ENCODE measurements around the gene AMH.

AMH gene

DNA sequence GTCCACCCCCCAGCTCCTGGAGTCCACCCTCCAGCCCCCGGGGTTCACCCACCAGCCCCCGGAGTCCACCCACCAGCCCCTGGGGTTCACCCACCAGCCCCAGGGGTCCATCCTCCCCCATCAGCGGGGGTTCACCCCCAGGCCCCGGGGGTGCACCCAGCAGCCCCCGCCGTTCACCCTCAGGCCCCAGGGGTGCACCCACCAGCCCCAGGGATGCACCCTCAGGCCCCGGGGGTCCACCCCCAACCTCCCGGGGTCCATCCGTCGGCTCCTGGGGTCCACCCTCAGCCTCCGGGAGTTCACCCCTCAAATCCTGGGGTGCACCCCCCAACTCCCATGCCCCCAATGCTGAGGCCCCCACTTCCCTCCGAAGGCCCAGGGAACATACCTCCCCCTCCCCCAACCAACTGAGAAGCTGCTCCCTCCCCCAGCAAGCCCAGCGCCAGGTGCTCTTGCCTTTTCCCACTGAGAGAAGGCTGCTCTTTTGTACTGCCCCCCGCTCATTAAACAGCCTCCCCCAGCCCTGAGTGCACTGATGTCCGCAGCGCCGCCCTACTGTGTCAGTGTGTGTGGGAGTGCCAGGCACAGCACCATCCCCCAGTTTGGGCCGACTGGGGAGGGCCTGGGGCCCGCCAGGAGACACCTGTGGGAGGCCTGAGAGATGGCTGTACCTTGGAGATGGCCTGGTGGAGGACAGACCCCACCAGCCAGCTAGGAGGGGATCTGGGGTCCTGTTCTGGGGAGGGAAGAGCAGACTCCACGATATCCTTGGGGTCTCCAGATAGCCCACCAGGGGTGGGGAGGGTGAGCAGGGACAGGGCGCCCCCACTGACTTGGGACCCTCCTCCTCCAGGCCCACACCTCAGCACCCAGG is 750 bp upstream of the AMH start:
- DNase-seq (ENCODE audit: low read depth in 1 of 2, low spot score in 1 of 2) = no peak

DNA sequence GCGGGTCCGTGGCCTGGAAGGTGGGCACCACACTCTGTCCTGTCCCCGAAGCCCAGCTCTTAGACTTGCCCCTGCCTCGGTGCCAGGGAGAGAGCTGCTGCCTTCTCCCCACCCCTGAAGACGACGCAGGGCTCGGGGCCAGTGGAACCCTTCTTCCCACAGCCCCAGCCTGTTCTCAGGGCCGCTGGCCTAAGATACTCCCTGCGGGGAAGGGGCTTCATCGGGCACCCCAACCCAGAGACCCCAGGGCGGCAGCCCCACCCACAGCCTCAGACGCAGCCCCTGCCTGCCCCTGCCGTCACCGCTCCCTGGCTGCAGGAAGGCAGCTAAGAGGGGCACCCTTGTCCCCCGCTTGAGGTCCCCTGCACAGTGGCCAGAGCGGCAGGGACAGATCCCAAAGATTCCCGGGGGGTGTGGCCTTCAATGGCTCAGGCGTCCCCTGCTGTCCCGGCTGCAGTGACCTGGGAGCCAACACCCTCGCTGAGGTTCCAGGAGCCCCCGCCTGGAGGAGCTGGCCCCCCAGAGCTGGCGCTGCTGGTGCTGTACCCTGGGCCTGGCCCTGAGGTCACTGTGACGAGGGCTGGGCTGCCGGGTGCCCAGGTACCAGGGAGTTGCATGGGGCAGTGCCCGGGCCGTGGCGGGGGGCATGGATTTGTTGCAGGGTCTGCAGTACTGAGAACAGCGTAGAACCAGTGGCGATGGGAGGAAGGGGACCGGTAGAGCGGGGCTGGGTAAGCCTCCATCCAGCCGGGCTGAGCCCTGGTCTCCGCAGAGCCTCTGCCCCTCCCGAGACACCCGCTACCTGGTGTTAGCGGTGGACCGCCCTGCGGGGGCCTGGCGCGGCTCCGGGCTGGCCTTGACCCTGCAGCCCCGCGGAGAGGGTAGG is 1.0 kb downstream of the AMH start:
- no peak for DNase-seq (ENCODE audit: low read depth in 1 of 2, low spot score in 1 of 2)

DNA sequence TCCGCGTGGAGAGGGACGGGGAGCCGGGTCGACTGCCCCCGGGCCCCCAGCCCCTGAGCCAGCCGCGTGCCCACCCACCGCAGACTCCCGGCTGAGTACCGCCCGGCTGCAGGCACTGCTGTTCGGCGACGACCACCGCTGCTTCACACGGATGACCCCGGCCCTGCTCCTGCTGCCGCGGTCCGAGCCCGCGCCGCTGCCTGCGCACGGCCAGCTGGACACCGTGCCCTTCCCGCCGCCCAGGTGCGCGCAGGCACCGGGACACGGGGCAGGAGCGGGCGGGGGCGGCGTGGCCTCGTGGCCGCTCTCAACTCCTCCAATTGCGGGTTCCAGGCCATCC is 1.6 kb downstream of the AMH start:
- no peak for DNase-seq (ENCODE audit: low read depth in 1 of 2, low spot score in 1 of 2)

DNA sequence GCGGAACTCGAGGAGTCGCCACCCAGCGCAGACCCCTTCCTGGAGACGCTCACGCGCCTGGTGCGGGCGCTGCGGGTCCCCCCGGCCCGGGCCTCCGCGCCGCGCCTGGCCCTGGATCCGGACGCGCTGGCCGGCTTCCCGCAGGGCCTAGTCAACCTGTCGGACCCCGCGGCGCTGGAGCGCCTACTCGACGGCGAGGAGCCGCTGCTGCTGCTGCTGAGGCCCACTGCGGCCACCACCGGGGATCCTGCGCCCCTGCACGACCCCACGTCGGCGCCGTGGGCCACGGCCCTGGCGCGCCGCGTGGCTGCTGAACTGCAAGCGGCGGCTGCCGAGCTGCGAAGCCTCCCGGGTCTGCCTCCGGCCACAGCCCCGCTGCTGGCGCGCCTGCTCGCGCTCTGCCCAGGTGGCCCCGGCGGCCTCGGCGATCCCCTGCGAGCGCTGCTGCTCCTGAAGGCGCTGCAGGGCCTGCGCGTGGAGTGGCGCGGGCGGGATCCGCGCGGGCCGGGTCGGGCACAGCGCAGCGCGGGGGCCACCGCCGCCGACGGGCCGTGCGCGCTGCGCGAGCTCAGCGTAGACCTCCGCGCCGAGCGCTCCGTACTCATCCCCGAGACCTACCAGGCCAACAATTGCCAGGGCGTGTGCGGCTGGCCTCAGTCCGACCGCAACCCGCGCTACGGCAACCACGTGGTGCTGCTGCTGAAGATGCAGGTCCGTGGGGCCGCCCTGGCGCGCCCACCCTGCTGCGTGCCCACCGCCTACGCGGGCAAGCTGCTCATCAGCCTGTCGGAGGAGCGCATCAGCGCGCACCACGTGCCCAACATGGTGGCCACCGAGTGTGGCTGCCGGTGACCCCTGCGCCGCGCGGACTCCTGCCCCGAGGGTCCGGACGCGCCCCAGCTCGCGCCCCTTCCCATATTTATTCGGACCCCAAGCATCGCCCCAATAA is 2.3 kb downstream of the AMH start:
- no peak for DNase-seq (ENCODE audit: low read depth in 1 of 2, low spot score in 1 of 2)

DNA sequence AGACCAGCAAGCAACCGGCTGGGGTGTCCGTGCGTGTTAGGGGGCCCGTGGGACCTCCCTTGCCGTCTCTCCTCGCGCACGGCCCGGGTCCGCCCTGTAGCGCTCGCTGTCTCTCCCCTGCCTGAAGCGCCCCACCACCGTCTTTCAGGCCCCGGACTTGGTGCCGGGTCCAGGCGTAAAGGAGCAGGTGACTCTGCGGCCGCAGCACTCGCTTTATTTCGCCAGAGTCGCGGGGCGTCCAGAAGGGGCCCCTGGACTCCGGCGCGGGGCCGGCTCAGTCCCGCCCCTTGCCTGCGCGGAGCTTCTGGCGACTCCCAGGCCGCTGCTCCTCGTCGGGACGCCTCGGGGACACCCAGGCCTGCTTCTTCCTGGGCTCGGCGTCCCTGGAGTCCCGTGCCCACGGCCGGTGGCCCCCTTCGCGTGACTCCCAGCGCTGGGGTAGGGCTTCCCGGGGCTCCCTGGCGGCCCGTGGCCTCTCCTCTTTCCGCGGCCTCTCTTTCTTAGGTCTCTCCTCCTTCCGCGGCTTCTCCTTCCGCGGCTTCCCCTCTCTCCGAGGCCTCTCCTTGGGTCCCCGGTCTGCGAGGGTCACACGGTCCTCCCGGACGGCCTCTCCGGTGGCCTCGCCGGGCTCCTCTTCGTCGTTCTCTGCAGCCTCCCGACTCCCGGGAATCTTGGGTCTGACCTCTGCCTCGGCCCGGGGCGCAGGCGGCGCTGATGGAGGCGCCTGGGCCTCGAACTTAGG is 3.1 kb downstream of the AMH start:
- no peak for DNase-seq (ENCODE audit: low read depth in 1 of 2, low spot score in 1 of 2)

DNA sequence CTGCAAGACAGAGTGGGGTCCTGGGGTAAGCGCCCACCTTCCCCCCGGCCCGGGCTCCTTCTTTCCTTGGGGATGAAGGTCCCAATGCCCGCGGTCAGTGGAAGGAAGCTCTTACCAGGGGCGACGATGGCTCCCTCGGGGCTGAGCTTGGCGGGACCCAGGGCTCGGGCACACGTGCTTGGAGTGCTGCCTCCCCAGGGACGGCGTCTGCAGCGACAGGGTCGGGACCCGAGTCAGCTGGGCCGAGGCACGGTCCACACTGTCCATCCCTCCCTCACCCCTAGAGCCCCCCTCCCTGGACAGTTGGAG is 3.6 kb downstream of the AMH start:
- DNase-seq (ENCODE audit: low read depth in 1 of 2, low spot score in 1 of 2) = no peak

DNA sequence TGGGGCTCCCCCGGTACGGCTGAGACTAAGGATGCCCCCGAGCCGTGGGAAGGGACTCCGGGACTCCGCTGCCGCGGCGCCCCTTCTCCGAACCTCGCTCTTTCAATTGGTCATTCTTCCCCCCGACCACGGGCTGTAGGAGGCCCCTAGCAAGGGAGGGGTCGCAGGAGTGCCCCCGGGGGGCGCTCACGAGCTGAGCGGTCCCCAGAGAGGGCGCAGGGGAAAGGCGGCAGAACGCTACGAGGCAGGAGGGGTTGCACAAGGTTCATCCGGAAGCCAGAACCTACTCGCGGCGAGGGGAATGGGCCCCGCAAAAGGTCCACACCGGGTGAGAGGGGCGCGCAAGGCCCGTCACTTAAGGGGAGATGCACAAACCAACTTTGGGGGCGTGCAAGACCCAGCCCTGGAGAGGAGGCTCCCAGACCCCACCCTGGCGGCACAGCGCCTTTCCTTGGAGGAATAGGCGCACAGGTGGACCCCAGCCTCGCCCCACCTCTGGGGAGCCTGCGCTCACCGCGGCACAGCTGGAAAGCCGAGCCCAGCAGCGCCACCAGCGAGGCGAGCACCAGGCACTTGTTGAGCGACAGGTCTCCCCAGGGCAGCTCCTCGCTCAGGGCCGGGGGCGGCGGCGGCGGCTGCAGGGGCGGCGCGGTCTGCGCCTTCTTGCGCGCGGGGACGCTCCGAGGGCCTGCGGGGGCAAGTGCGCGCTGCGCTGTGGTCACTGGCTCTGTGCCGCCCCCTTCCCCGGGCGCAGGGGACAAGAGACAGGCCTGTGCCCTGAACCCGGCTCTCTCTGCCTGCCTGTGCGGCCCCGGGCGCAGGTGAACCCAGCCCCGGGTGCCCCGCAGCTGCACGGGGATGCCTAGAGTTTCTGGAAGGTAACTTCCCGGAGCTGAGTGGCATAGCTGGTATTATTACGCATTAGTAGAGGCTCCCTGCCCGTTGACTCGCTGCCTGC is 4.3 kb downstream of the AMH start:
- peak in 1 of 2 donors; percentile 25 for DNase-seq (ENCODE audit: low read depth in 1 of 2, low spot score in 1 of 2)

DNA sequence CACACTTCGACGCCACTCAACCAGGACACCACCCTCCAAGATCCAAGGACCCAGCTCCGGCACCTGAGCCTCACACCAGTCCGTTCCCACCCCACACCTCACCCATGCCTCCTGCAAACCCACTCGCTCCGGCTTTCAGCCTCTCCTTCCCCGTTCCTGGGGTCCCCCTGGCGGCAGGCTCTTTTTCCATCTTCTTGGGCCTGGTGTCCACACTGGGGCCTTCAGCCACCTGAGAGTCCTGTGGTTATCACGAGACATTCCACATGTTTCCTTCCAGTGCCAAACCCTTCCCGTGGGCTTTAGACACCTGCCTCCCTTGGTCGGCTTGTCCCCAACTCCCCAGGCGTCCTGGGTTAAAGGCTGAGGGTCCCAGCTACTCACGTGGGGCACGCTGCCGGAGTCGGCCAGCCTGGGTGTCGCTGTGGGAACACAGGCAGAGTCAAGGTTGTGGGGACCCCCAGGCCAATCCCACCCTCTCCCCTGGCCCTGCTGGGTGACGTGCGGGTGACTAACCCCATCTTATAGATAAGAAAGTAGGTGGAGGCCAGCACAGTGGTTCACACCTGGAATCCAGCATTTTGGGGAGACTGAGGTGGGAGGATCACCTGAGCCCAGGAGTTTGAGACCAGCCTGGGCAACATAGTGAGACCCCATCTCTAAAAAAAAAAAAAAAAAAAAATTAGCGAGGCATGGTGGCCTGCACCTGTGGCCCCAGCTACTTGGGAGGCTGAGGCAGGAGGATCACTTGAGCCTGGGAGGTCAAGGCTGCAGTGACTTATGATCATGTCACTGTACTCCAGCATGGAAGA is 5.1 kb downstream of the AMH start:
- no peak for DNase-seq (ENCODE audit: low read depth in 1 of 2, low spot score in 1 of 2)

DNA sequence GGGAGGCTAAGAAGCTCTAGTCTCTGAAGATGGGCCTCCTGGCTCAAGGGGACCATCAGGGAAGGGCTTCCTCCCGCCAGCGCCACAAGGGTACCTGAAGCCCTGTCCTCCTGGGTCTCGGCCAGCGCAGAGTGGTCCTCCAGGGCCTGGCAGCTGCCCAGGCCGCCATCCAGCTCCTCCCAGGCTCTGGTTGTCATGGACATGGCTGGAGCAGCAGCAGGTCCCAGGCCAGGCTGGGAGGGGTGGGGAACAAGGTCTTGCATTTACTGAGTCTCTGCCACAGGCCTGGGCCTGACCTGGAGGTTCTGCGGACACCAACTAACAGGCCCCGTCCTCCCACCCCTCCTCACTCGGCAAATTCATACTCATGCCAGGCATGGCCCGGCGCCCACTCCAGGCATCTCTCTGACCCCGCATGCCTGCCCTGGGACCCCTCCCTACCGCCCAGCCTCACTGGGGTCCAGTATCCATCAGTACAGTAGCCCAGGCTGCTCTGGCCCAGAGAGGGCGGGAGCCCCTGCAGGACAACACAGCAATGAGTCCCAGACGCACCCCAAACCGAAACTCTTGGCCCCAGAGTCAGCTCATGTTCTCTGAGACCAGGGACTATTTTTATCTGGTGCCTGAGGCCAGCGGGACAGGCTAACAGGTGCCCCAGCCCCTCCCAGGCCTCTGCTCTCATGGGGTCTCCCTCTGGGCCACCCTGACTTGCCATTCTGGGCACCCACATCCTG is 6.2 kb downstream of the AMH start:
- no peak for DNase-seq (ENCODE audit: low read depth in 1 of 2, low spot score in 1 of 2)

DNA sequence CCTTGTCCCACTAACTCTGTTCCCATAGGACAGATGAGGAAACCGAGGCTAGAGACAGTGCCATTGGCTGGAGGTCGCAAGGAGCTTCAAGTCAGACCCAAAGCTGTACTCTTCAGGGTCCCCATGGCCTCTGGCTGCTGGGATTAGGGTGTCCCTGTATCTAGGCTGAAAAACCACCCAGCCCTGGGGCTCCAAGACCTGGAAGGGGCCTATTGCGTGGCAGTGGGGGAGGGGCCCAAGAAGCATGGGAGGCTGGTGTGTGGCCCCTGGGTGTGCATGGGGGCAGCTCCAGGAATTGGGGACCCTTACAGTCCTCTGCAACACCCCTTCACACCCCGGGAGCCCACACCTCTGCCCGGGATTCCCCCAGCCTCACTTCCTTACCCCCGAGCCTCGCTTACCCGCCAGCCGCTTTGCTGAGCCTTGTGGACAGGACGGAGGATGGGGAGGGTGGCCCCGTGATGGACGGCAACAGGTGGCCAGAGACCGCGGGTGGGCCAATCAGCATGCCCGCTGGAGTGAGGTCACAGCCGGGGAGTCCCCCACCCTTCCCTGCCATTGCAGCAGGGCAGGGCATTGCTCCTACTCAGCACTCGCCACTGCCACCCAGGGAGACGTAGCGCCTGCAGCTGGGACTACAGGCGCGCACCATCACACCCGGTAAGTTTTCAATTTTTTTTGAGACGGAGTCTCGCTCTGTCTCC is 7.0 kb downstream of the AMH start, which contains the start of gene JSRP1:
JSRP1 (minus strand) TSS at position 436 of the 704 bp plus-strand sequence. CDS start 1,103 bp downstream, outside the sequence.
- no peak for DNase-seq (ENCODE audit: low read depth in 1 of 2, low spot score in 1 of 2)

DNA sequence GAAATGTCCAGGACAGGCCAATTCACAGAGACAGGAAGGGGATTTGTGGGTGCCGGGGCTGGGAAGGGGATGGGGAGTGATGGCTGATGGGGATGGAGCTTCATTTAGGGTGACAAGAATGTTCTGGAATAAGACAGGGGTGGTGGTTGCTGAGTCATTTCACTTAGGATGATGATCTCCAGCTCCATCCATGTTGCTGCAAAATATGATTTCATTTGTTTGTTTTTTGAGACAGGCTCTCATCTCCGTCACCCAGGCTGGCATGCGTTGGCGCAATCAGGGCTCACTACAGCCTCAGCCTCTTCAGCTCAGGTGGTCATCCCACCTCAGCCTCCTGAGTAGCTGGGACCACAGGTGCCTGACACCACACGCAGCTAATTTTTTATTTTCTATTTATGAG is 10.2 kb downstream of the AMH start:
- DNase-seq (ENCODE audit: low read depth in 1 of 2, low spot score in 1 of 2) = no peak

DNA sequence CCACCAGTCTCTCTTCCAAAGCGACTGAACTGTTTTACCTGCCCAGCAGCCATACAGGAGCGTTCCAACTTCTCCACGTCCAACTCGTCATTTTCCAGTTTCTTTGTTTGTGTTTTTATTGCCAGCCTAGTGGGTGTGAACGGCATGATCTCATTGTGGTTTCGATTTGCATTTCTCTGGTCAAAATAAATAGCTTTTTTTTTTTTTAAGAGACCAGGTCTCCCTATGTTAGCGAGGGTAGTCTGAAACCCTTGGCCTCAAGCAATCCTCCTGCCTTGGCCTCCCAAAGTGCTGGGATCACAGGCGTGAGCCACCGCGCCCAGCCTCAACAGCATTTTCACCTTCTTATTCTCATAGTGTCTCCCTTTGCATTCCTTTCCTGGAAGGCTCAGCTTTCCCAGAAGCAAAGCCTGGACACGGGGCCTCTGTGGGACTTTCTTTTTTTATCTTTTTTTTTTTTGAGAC is 11.2 kb downstream of the AMH start:
- DNase-seq (ENCODE audit: low read depth in 1 of 2, low spot score in 1 of 2) = no peak

DNA sequence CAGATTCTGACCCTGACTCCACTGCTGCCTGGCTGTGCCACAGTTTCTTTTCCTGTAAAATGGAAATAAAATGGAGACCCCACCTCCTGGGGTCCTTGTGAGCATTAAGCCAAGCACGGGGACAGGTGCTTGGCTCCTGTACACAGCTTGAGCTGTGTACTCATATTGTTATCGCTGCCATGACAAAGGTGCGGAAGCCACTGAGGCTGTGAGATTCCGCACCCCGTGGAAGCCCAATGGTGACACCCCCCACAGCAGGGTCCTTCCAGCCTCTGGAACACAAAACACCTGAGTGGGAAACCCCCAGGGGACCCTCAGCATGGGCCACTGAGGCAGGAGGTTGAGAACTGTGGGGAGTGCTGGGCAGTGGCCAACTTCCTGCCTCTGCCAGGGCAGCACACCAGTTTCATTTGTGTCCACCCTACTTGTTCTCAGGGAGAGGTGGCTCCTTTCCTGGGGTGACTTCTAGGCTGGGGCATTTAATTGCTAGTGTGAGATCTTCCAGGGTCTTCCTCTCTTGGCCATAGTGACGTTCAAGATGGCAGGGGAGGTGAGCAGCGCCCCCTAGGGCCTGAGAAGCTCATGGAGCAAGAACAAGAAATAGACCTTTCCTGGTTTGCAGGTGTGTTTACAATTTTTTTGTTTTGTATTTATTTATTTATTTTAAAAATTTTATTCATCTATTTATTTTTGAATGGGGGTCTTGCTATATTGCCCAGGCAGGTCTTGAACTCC is 12.5 kb downstream of the AMH start:
- no peak for DNase-seq (ENCODE audit: low read depth in 1 of 2, low spot score in 1 of 2)

DNA sequence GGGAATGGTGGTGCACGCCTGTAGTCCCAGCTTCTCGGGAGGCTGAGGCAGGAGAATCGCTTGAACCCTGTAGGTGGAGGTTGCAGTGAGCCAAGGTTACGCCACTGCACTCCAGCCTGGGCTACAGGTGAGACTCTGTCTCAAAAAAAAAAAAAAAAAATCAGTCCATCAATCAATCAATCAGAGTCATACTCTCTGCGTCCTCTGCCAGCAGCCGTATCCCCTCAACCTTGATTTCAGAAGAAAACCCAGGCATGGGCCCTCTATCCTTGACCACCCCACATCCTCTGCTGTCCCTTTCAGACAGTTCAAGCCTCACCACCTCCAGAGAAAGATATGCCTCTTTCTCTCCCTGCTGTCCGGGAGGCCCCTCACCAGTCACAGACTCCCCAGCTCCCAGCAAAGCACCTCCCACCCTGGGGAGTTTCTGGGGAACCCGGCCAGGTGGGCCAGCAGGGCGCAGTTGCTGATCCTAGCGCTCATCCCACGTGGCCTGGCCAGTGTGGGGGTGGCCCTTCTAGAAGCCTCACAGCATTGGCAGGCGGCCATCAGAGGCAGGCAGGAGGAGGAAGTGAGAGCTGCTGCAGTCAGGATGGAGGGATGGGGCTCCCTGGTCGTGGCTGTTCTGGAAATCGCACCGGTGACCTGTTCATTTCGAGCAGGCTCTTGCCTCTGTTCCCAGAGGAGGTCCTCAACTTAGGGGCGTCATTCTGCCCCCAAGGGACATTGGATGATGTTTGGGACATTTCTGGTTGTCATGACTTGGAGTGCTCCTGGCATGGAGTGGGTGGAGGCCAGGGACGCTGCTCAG is 17.3 kb downstream of the AMH start:
- no peak for DNase-seq (ENCODE audit: low read depth in 1 of 2, low spot score in 1 of 2)

DNA sequence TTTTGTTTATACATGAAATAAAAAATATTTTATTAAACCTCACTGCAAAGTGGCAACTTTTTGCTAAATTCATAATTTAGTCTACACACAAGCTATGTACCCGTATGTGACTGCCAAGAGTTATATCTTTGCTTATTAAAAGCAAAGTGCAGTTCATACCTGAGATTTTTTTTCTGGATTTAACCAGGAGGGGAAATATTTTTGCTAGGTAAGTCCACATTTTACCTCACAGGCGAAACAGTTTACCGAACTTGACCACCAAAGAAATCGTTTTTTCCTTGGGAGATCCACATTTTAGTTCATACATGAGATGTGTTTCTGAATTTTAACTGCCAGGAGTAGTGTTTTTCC is 19.3 kb downstream of the AMH start:
- no peak for DNase-seq (ENCODE audit: low read depth in 1 of 2, low spot score in 1 of 2)

DNA sequence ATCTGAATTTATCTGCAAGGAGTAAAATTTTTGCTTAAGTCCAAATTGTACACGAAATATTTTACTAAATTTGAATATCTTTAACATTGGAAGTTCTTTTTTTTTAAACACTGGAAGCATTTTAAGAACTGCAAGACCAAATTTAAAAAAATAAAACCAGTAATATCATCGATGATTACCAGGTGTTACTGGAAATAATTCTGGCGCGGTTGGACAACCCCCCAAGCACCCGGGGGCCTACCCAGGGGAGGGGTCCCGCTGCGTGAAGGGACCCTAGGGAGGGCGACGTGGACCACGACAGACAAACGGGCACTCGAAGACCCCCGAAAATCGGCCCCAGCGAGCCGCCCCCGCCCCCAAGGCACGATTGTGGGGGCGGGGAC is 19.7 kb downstream of the AMH start:
- DNase-seq (ENCODE audit: low read depth in 1 of 2, low spot score in 1 of 2) = no peak

Measured in stimulated activated CD4-positive, alpha-beta T cell treated with anti-CD3 and anti-CD28 coated beads, Interleukin-15, amount 100 ng/mL, for 1 hour (primary cell).